GM12878 (cell line): ENCODE measurements around the gene SPHK2. TPM values are rescaled to one million over a fixed set of nuclear protein-coding genes. Genes with fewer than 3 reads are reported as not detected.

Experiments
- ATAC-seq: fragments of 200-7000 bp; cut with Tn5 transposase; 3 replicates; pipeline ENCODE4 v1.9.1; 2020; ENCODE audit warnings: mild to moderate bottlenecking, moderate library complexity
- BruUV-seq: library from RNA; stranded (reverse); fragments of 400-500 nt; replicated peaks from 2 replicates; lab custom pipeline; 2021; lab: Mats Ljungman, UMichigan
- CTCF ChIA-PET: fragments of 300-600 bp; sonication (Branson Sonifier 250); formaldehyde crosslinking; extraction: SDS; loops from one replicate; lab custom pipeline; 2021; ENCODE audit warnings: inconsistent platforms; lab: Yijun Ruan, JAX
- POLR2A ChIA-PET: fragments of 350-600 bp; formaldehyde crosslinking; extraction: SDS; loops from one replicate; lab custom pipeline; 2021; ENCODE audit warnings: inconsistent platforms; lab: Charles Lee
- RAD21 ChIA-PET: fragments of 300-600 bp; sonication (Branson Sonifier 250); formaldehyde crosslinking; loops from one replicate; lab custom pipeline; 2023; ENCODE audit warnings: antibody characterized with exemption; ENCODE audit not compliant: unreplicated experiment; lab: Charles Lee
- SMC1A ChIA-PET: fragments of 300-600 bp; sonication (Branson Sonifier 250); formaldehyde crosslinking; loops from one replicate; lab custom pipeline; 2023; ENCODE audit not compliant: unreplicated experiment, uncharacterized antibody; lab: Charles Lee
- DNase-seq: peaks from one replicate; pipeline ENCODE4 v3.0.0-alpha.2; 2011; ENCODE audit warnings: low read depth, low spot score
- FAIRE-seq: peaks from 3 replicates; lab custom pipeline; 2011; peaks lifted over from hg19 to GRCh38; lab: Jason Lieb, UNC
- H2AFZ ChIP-seq: 2 replicates; pipeline ENCODE4 v1.6.0; 2011; ENCODE audit warnings: low read depth, low read length, control low read depth; ENCODE audit not compliant: control insufficient read depth
- H3K27ac ChIP-seq: 2 replicates; pipeline ENCODE4 v1.5.1; 2011; ENCODE audit warnings: control low read depth; ENCODE audit not compliant: control insufficient read depth, insufficient read depth
- H3K27me3 ChIP-seq, 2 experiments: replicated peaks in 1 of 2; 2 replicates each; pipeline versions ENCODE4 v1.6.0 to v1.6.1; 2011; ENCODE audit warnings: low read length in 1 of 2; ENCODE audit not compliant: control insufficient read depth in 2 of 2, insufficient read depth in 2 of 2
- H3K36me3 ChIP-seq, 2 experiments: 2 replicates each; pipeline ENCODE4 v1.5.1; 2011; ENCODE audit warnings: low read length in 1 of 2; ENCODE audit not compliant: control insufficient read depth in 2 of 2, insufficient read depth in 2 of 2
- H3K4me1 ChIP-seq: 2 replicates; pipeline ENCODE4 v1.6.1; 2011; ENCODE audit warnings: mild to moderate bottlenecking, low read length, moderate library complexity, mixed read lengths; ENCODE audit not compliant: control insufficient read depth, insufficient read depth
- H3K4me2 ChIP-seq: 2 replicates; pipeline ENCODE4 v1.6.0; 2011; ENCODE audit warnings: control low read depth; ENCODE audit not compliant: control insufficient read depth, insufficient read depth
- H3K4me3 ChIP-seq: fragments of 200-600 bp; sonication (generic); 2 replicates; pipeline ENCODE4 v1.5.1; 2016
- H3K79me2 ChIP-seq: 2 replicates; pipeline ENCODE4 v1.6.0; 2011; ENCODE audit warnings: low read length; ENCODE audit not compliant: control insufficient read depth, insufficient read depth
- H3K9ac ChIP-seq: 2 replicates; pipeline ENCODE4 v1.8.0; 2011; ENCODE audit warnings: low read length, control low read depth, mixed read lengths; ENCODE audit not compliant: control insufficient read depth, insufficient read depth
- H3K9me3 ChIP-seq: replicated peaks from 3 replicates; pipeline ENCODE4 v1.5.1; 2011; ENCODE audit warnings: mild to moderate bottlenecking, low read length; ENCODE audit not compliant: control insufficient read depth, insufficient read depth
- H4K20me1 ChIP-seq: 2 replicates; pipeline ENCODE4 v1.6.0; 2011; ENCODE audit not compliant: control insufficient read depth, insufficient read depth
- BMI1 ChIP-seq: fragments of 450-650 bp; IDR thresholded peaks from 2 replicates; pipeline ENCODE4 v1.6.1; 2016; ENCODE audit warnings: mild to moderate bottlenecking, moderate library complexity, borderline replicate concordance
- NFXL1 ChIP-seq: fragments of 450-650 bp; IDR thresholded peaks from 2 replicates; pipeline ENCODE4 v1.6.1; 2017; ENCODE audit warnings: antibody characterized with exemption, mild to moderate bottlenecking, borderline replicate concordance
- PKNOX1 ChIP-seq: fragments of 450-650 bp; IDR thresholded peaks from 2 replicates; pipeline ENCODE4 v1.6.1; 2016; ENCODE audit warnings: mild to moderate bottlenecking
- POLR2AphosphoS2 ChIP-seq: IDR thresholded peaks from 2 replicates; pipeline ENCODE4 v1.6.1; 2011; ENCODE audit warnings: low read depth, mild to moderate bottlenecking, low read length, improper control_type of control experiment, moderate library complexity
- RB1 ChIP-seq: fragments of 450-650 bp; formaldehyde crosslinking; IDR thresholded peaks from 2 replicates; pipeline ENCODE4 v1.6.1; 2017; ENCODE audit warnings: mild to moderate bottlenecking, borderline replicate concordance
- SRF ChIP-seq, 2 experiments: IDR thresholded peaks; 2 replicates each; pipeline ENCODE4 v1.6.1; 2011; ENCODE audit warnings: low read depth in 2 of 2, low read length in 2 of 2, mild to moderate bottlenecking in 1 of 2, moderate library complexity in 1 of 2
- ZBTB33 ChIP-seq: fragments of 450-650 bp; IDR thresholded peaks from 2 replicates; pipeline ENCODE4 v1.6.1; 2017; ENCODE audit warnings: mild to moderate bottlenecking
- WGBS: methylation state at CpG from one replicate; pipeline ENCODE4 v1.1.6; 2016; ENCODE audit warnings: low lambda C conversion rate; ENCODE audit not compliant: insufficient replicate concordance, insufficient coverage; ENCODE audit errors: missing lambda C conversion rate; 5-methylcytosine and 5-hydroxymethylcytosine counted together
- in situ Hi-C: fragments of 300-500 bp; cut with MboI; formaldehyde crosslinking; loops from 9 replicates; pipeline ENCODE4 v1.14.3; 2018; ENCODE audit warnings: mixed read lengths
- intact Hi-C: fragments of 100-400 bp; cut with micrococcal nuclease; formaldehyde crosslinking; loops from one replicate; pipeline ENCODE4 v1.14.2; 2022; ENCODE audit not compliant: unreplicated experiment
- polyA plus RNA-seq, 11 experiments: library from polyadenylated mRNA; depleted of rRNA in 4 of 11; unstranded in 6 of 11; stranded (reverse) in 5 of 11; fragments of >200 nt; fragmentation: Nextera tagmentation in 4 of 11; fragmentation: Illumina TruSeq in 1 of 11; extraction: Ambion mirVana in 4 of 11; extraction: Trizol in 1 of 11; gene quantifications; 1 replicate in 1 of 11; 2 replicates in 10 of 11; pipeline versions ENCODE4 v1.2.1 to v1.2.3, GENCODE V29; 2011 to 2016; ENCODE audit warnings: inconsistent platforms in 2 of 11, missing spikeins in 2 of 11, low read depth in 1 of 11
- total RNA-seq, 4 experiments: library from RNA; depleted of rRNA in 3 of 4; stranded (reverse); fragments of >200 nt in 3 of 4; fragmentation: Illumina TruSeq in 1 of 4; extraction: Trizol in 1 of 4; gene quantifications; 2 replicates each; pipeline versions ENCODE4 v1.2.1 to v1.2.3, GENCODE V29; 2013 to 2021

The SPHK2 gene
- total and polyA plus RNA-seq, 10 of the 15 experiments (the other 5 are each of a cell fraction or from before 2014, with no cell fraction given), result 0.37 to 40.5 (median 11.2) TPM

- WGBS, result 50% methylated on average over 2 of the region's 2 CpGs
- SMC1A ChIA-PET, result interaction anchor here (1.3 kb wide), 1 partner anchor 26 kb away, joined by 4 read pairs; no protein-coding TSS in a partner anchor
Measured at GRCh38 chr19:48582168-48582567, 37.1 kb upstream of the SPHK2 start.

More at GRCh38 chr19:48582168-48582567, 37.1 kb upstream of the SPHK2 start:
- Histone ChIP-seq H3K9me3 (no peaks in the 10 kb centered on the region), H3K4me1 (peaks cover 4% of the 10 kb centered on the region), H3K79me2 (no peaks in the 10 kb centered on the region), H3K4me3 (no peak overlapping the region), H4K20me1 (no peaks in the 10 kb centered on the region), H3K4me2 (no peak overlapping the region), H2AFZ (no peak overlapping the region), H3K27me3 (no peaks in the 10 kb centered on the region), H3K9ac (no peak overlapping the region), H3K36me3 (no peaks in the 10 kb centered on the region), H3K27ac (no peak overlapping the region)
- POLR2A ChIA-PET, result no interaction called here
- FAIRE-seq (no peak), ATAC-seq (no peak), DNase-seq (no peak)
- CTCF ChIA-PET, result interaction anchor here (1.2 to 9.9 kb wide), 5 partner anchors 8 to 261 kb away, joined by 3 to 155 read pairs (median 11); no protein-coding TSS in a partner anchor
- no peak for TF ChIP-seq PKNOX1
- no peak for TF ChIP-seq POLR2AphosphoS2
- no peak for TF ChIP-seq ZBTB33
- no peak for TF ChIP-seq NFXL1
- TF ChIP-seq RB1, result no peak
- TF ChIP-seq BMI1, result no peak
- no peak for TF ChIP-seq SRF (IDR thresholded peaks at IDR 0.05; ENCODE audit: low read depth in 2 of 2, low read length in 2 of 2)
- no TSS peak for BruUV-seq
- in situ Hi-C loops, result loop anchor here (5.0 kb wide), 1 partner anchor 75 kb away; no protein-coding TSS in a partner anchor
- RAD21 ChIA-PET, result interaction anchor here (1.1 kb wide), 1 partner anchor 27 kb away, joined by 3 read pairs; no protein-coding TSS in a partner anchor
- intact Hi-C loops, result no loop called here
